OCI-LY1 (cell line): Measurements from ENCODE around the gene AOC3.

ENCODE experiments used
- CTCF ChIP-seq: fragments of 200-600 bp; sonication (generic), shearing (Covaris generic); IDR thresholded peaks from 2 replicates; pipeline ENCODE4 v1.5.1; 2017; ENCODE audit warnings: mild to moderate bottlenecking, antibody characterized with exemption, low read length, moderate library complexity, mixed read lengths
- EZH2 ChIP-seq: fragments of 200-600 bp; sonication (generic), shearing (Covaris generic); IDR thresholded peaks from 2 replicates; pipeline ENCODE4 v1.8.0; 2017; ENCODE audit warnings: borderline replicate concordance, mixed run types, mild to moderate bottlenecking, antibody characterized with exemption, low read length, moderate library complexity, mixed read lengths

- TF ChIP-seq CTCF (no peak), EZH2 (no peak)
These were observed 50.7 kb downstream of the AOC3 start for GRCh38 chr17:42901535-42902229.
